ENCODE results near the gene DMKN. TPM values are rescaled to one million over a fixed set of nuclear protein-coding genes. Genes with fewer than 3 reads are reported as not detected.

Gene DMKN
- total and polyA plus RNA-seq, 12 donors, result 2.7 to 70.5 (median 19.7) TPM

DNA sequence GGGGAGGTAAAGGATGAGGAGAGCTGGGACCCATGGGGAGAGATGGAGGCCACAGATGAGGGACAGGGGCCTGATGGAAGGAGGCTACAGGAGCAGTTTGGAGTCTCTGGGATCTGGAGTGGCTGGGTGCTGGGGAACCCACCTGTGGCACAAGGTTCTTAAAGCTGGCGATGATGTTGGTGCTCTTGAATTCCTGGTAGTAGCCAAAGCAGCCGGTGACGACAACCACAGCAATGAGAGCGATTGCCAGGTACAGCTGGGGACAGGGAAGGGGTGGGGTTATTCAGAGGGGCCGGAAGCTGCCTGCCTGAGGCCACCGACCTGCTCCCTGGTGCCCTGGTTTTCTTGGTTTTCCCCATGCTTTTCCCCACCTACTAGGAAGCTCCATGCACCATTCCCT, 47.2 kb upstream of the DMKN start:
- no peak overlapping the region for H3K27ac ChIP-seq
- no peaks in the 10 kb centered on the region for H3K36me3 ChIP-seq (replicated peaks in 1 of 2)
- H3K27me3 ChIP-seq, result no peaks in the 10 kb centered on the region
- TF ChIP-seq, protein P1, sequence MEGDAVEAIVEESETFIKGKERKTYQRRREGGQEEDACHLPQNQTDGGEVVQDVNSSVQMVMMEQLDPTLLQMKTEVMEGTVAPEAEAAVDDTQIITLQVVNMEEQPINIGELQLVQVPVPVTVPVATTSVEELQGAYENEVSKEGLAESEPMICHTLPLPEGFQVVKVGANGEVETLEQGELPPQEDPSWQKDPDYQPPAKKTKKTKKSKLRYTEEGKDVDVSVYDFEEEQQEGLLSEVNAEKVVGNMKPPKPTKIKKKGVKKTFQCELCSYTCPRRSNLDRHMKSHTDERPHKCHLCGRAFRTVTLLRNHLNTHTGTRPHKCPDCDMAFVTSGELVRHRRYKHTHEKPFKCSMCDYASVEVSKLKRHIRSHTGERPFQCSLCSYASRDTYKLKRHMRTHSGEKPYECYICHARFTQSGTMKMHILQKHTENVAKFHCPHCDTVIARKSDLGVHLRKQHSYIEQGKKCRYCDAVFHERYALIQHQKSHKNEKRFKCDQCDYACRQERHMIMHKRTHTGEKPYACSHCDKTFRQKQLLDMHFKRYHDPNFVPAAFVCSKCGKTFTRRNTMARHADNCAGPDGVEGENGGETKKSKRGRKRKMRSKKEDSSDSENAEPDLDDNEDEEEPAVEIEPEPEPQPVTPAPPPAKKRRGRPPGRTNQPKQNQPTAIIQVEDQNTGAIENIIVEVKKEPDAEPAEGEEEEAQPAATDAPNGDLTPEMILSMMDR (IDR thresholded peaks at IDR 0.05), result no peak
- H3K4me1 ChIP-seq (replicated peaks in 1 of 2), result peaks cover 6 to 10% of the 10 kb centered on the region in 2 donors
- WGBS, 4 donors, result 76 to 91% (median 76%) methylated on average over 5 to 6 of the region's 6 CpGs
- H3K4me3 ChIP-seq, result no peak overlapping the region
- intact Hi-C loops (cut with DNase I), result no loop called here
- no peak for DNase-seq
- H3K9me3 ChIP-seq (replicated peaks in 1 of 3), result no peaks in the 10 kb centered on the region

DNA sequence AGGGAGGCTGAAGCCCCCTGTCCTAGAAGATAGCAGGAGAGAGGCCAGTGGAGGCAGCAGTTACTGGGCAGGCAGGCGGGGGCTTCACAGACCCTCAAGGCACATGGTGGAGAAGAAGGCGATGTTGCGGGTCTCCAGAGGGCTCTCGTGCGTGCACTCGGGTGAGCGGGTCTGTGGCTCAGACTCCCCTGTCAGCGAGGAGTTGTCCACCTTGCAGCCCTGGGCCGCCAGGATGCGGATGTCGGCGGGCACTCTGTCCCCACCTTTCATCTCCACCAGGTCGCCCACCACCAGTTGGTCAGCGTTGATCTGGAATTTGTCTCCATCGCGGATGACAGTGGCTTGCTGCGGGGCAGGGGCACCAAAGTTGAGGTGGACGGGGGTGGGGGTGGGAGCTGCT, 46.8 kb upstream of the DMKN start:
- no peaks in the 10 kb centered on the region for H3K27me3 ChIP-seq

DNA sequence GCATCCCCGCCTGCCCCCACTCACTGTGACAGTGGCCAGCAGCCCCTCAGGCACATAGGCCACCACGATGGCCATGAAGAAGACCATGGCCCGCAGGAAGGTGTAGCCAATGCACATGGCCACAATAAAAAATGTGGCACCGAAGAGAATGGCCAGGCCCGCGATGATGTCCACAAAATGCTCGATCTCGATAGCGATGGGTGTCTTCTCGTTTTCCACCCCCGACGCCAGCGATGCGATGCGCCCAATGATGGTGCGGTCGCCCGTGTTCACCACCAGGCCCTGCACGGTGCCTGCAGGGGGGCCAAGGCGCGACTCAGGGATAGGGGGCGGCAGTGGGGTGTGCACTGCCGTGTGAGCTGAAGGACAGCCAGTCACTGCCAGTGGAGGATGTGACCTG, 46.3 kb upstream of the DMKN start:
- peaks cover 6 to 10% of the 10 kb centered on the region in 2 donors for H3K4me1 ChIP-seq (replicated peaks in 1 of 2)
- no peak for DNase-seq
- H3K27me3 ChIP-seq, result no peaks in the 10 kb centered on the region
- TF ChIP-seq, protein P1 (IDR thresholded peaks at IDR 0.05), result no peak
- TF ChIP-seq POLR2A (IDR thresholded peaks at IDR 0.05), result no peak
- H3K4me3 ChIP-seq, result no peak overlapping the region
- H3K27ac ChIP-seq, result no peak overlapping the region
- no peaks in the 10 kb centered on the region for H3K9me3 ChIP-seq (replicated peaks in 1 of 3)
- WGBS, 4 donors, result 92 to 95% (median 93%) methylated on average over 23 of the region's 23 CpGs
- intact Hi-C loops (cut with DNase I), result no loop called here
- H3K36me3 ChIP-seq (replicated peaks in 1 of 2), result no peaks in the 10 kb centered on the region

More for the DNA sequence above, 46.8 kb upstream of the DMKN start:
- Histone ChIP-seq H3K27ac (no peak overlapping the region), H3K9me3 (replicated peaks in 1 of 3) (no peaks in the 10 kb centered on the region), H3K4me1 (replicated peaks in 1 of 2) (peaks cover 6 to 10% of the 10 kb centered on the region in 2 donors), H3K36me3 (replicated peaks in 1 of 2) (no peaks in the 10 kb centered on the region), H3K4me3 (no peak overlapping the region)
- WGBS, 4 donors, result 83 to 93% (median 90%) methylated on average over 4 to 18 of the region's 18 CpGs
- DNase-seq, result no peak
- intact Hi-C loops (cut with DNase I), result no loop called here
- no peak for TF ChIP-seq POLR2A (IDR thresholded peaks at IDR 0.05)
- TF ChIP-seq, protein P1 (IDR thresholded peaks at IDR 0.05), result no peak

DNA sequence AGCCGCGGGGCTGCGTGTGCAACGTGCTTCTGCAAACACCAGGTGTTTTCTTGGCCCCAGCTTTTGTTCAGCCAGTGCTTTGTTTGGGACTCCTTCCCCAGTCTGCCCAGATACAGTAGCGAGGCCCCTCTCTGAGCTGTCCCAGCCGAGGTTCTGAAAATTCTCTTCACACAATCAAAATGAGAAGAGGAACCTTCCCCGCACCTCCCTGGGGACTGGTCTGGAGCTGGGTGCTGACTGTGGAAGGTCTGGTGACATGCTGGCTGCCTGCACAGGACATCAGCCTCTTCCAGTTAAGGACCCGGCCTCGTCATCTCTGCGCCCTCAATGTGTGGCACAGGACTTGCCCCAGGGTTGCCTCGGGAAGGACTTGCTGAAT, 45.8 kb upstream of the DMKN start:
- Histone ChIP-seq H3K9me3 (replicated peaks in 1 of 3) (no peaks in the 10 kb centered on the region), H3K27ac (no peak overlapping the region), H3K4me1 (replicated peaks in 1 of 2) (peaks cover 6 to 10% of the 10 kb centered on the region in 2 donors), H3K36me3 (replicated peaks in 1 of 2) (no peaks in the 10 kb centered on the region), H3K27me3 (no peaks in the 10 kb centered on the region), H3K4me3 (no peak overlapping the region)
- intact Hi-C loops (cut with DNase I), result no loop called here
- WGBS, 4 donors, result 79 to 97% (median 85%) methylated on average over 10 to 11 of the region's 11 CpGs
- DNase-seq, result no peak
- TF ChIP-seq POLR2A (IDR thresholded peaks at IDR 0.05), result no peak
- TF ChIP-seq, protein P1 (IDR thresholded peaks at IDR 0.05), result no peak

All from adrenal gland (tissue), 12 donors.